BLaER1 (cell line): Measurements from ENCODE around the gene SLC25A42.

Experiments
- H3K27ac ChIP-seq: shearing (Covaris generic); formaldehyde crosslinking; 2 replicates; pipeline ENCODE4 v1.8.1; 2022
- H3K27me3 ChIP-seq: shearing (Covaris generic); formaldehyde crosslinking; 2 replicates; pipeline ENCODE4 v1.8.1; 2022
- H3K36me3 ChIP-seq: shearing (Covaris generic); formaldehyde crosslinking; 2 replicates; pipeline ENCODE4 v1.8.1; 2022
- H3K4me1 ChIP-seq: shearing (Covaris generic); formaldehyde crosslinking; 2 replicates; pipeline ENCODE4 v1.8.1; 2022
- H3K4me2 ChIP-seq: shearing (Covaris generic); formaldehyde crosslinking; 2 replicates; pipeline ENCODE4 v1.8.1; 2022
- H3K4me3 ChIP-seq: shearing (Covaris generic); formaldehyde crosslinking; 2 replicates; pipeline ENCODE4 v1.8.1; 2022
- H3K9ac ChIP-seq: shearing (Covaris generic); formaldehyde crosslinking; 2 replicates; pipeline ENCODE4 v1.8.1; 2022
- H3K9me3 ChIP-seq: shearing (Covaris generic); formaldehyde crosslinking; 2 replicates; pipeline ENCODE4 v1.8.1; 2022
- H4K20me1 ChIP-seq: shearing (Covaris generic); formaldehyde crosslinking; 2 replicates; pipeline ENCODE4 v1.8.1; 2022
- Cebpa-rat ChIP-seq: shearing (Covaris generic); IDR thresholded peaks from 2 replicates; pipeline ENCODE4 v1.8.1; 2022

SLC25A42 gene

GRCh38 chr19:19078801-19079200 lies 15.0 kb downstream of the SLC25A42 start:
- peaks cover 27% of the 10 kb centered on the region for H3K4me1 ChIP-seq
- no peaks in the 10 kb centered on the region for H3K9me3 ChIP-seq
- no peak overlapping the region for H3K9ac ChIP-seq
- no peaks in the 10 kb centered on the region for H3K27me3 ChIP-seq
- peaks cover 95% of the 10 kb centered on the region for H3K36me3 ChIP-seq
- H4K20me1 ChIP-seq, result peaks cover 75% of the 10 kb centered on the region
- H3K4me2 ChIP-seq, result no peak overlapping the region
- H3K27ac ChIP-seq, result no peak overlapping the region
- H3K4me3 ChIP-seq, result no peak overlapping the region
- TF ChIP-seq Cebpa-rat, result no peak

GRCh38 chr19:19079571-19079970 lies 15.8 kb downstream of the SLC25A42 start:
- Histone ChIP-seq H3K9me3 (no peaks in the 10 kb centered on the region), H4K20me1 (peaks cover 67% of the 10 kb centered on the region), H3K27ac (no peak overlapping the region), H3K4me1 (peaks cover 22% of the 10 kb centered on the region), H3K4me3 (no peak overlapping the region), H3K27me3 (no peaks in the 10 kb centered on the region), H3K9ac (no peak overlapping the region), H3K4me2 (no peak overlapping the region), H3K36me3 (peaks cover 93% of the 10 kb centered on the region)
- TF ChIP-seq Cebpa-rat, result no peak

GRCh38 chr19:19081642-19082151 lies 17.9 kb downstream of the SLC25A42 start:
- H3K4me1 ChIP-seq, result peaks cover 20% of the 10 kb centered on the region
- no peak overlapping the region for H3K27ac ChIP-seq
- H4K20me1 ChIP-seq, result peaks cover 57% of the 10 kb centered on the region
- no peak overlapping the region for H3K4me3 ChIP-seq
- H3K9ac ChIP-seq, result no peak overlapping the region
- H3K4me2 ChIP-seq, result no peak overlapping the region
- H3K27me3 ChIP-seq, result no peaks in the 10 kb centered on the region
- TF ChIP-seq Cebpa-rat, result no peak
- H3K9me3 ChIP-seq, result no peaks in the 10 kb centered on the region
- peaks cover 88% of the 10 kb centered on the region for H3K36me3 ChIP-seq

- no peak for TF ChIP-seq Cebpa-rat
- no peak overlapping the region for H3K27ac ChIP-seq
- peaks cover 8% of the 10 kb centered on the region; the same call in 1 of the 2 replicates for H3K4me1 ChIP-seq
- no peaks in the 10 kb centered on the region for H3K9me3 ChIP-seq
- H3K4me2 ChIP-seq, result no peak overlapping the region
- no peak overlapping the region for H3K9ac ChIP-seq
- no peak overlapping the region for H3K4me3 ChIP-seq
- H4K20me1 ChIP-seq, result peaks cover 55% of the 10 kb centered on the region
- no peaks in the 10 kb centered on the region for H3K27me3 ChIP-seq
- peaks cover 74% of the 10 kb centered on the region for H3K36me3 ChIP-seq
Observed at GRCh38 chr19:19083413-19084178, 19.8 kb downstream of the SLC25A42 start.

- no peak overlapping the region for H3K4me2 ChIP-seq
- peaks cover 67% of the 10 kb centered on the region for H3K36me3 ChIP-seq
- peaks cover 37% of the 10 kb centered on the region for H4K20me1 ChIP-seq
- TF ChIP-seq Cebpa-rat, result no peak
- no peaks in the 10 kb centered on the region for H3K9me3 ChIP-seq
- no peak overlapping the region for H3K4me3 ChIP-seq
- no peaks in the 10 kb centered on the region for H3K27me3 ChIP-seq
- no peak overlapping the region for H3K9ac ChIP-seq
- H3K4me1 ChIP-seq, result peaks cover 7% of the 10 kb centered on the region; the same call in 1 of the 2 replicates
- H3K27ac ChIP-seq, result no peak overlapping the region
Observed at GRCh38 chr19:19087676-19088075, 23.9 kb downstream of the SLC25A42 start.

GRCh38 chr19:19094513-19094912 lies 30.7 kb downstream of the SLC25A42 start:
- Histone ChIP-seq H3K36me3 (peaks cover 76% of the 10 kb centered on the region), H3K4me3 (no peak overlapping the region), H3K4me2 (no peak overlapping the region), H3K9ac (no peak overlapping the region), H4K20me1 (peaks cover 43% of the 10 kb centered on the region), H3K9me3 (no peaks in the 10 kb centered on the region), H3K4me1 (peaks cover 7% of the 10 kb centered on the region; the same call in 1 of the 2 replicates), H3K27me3 (no peaks in the 10 kb centered on the region), H3K27ac (peak overlapping the region; percentile 13; the same call in 1 of the 2 replicates)
- TF ChIP-seq Cebpa-rat, result no peak

- Histone ChIP-seq H3K36me3 (peaks cover 79% of the 10 kb centered on the region), H3K4me2 (no peak overlapping the region), H3K27ac (no peak overlapping the region), H3K4me1 (peaks cover 3% of the 10 kb centered on the region; the same call in 1 of the 2 replicates), H3K4me3 (no peak overlapping the region), H3K9ac (no peak overlapping the region), H3K9me3 (no peaks in the 10 kb centered on the region), H3K27me3 (no peaks in the 10 kb centered on the region), H4K20me1 (peaks cover 36% of the 10 kb centered on the region)
- no peak for TF ChIP-seq Cebpa-rat
Observed at GRCh38 chr19:19095691-19096090, 31.9 kb downstream of the SLC25A42 start.

- no peaks in the 10 kb centered on the region for H3K27me3 ChIP-seq
- no peak overlapping the region for H3K4me2 ChIP-seq
- no peak overlapping the region for H3K4me3 ChIP-seq
- H4K20me1 ChIP-seq, result peaks cover 32% of the 10 kb centered on the region
- H3K4me1 ChIP-seq, result no peaks in the 10 kb centered on the region
- peaks cover 80% of the 10 kb centered on the region for H3K36me3 ChIP-seq
- no peak overlapping the region for H3K9ac ChIP-seq
- no peak for TF ChIP-seq Cebpa-rat
- no peak overlapping the region for H3K27ac ChIP-seq
- H3K9me3 ChIP-seq, result no peaks in the 10 kb centered on the region
Observed at GRCh38 chr19:19096641-19097627, 33.1 kb downstream of the SLC25A42 start.

- H3K27ac ChIP-seq, result no peak overlapping the region
Observed at GRCh38 chr19:19098084-19098702, 34.4 kb downstream of the SLC25A42 start.

More at GRCh38 chr19:19098084-19098702, 34.4 kb downstream of the SLC25A42 start:
- Histone ChIP-seq H3K4me2 (no peak overlapping the region), H3K4me1 (no peaks in the 10 kb centered on the region), H3K4me3 (no peak overlapping the region), H3K27me3 (no peaks in the 10 kb centered on the region), H3K9me3 (no peaks in the 10 kb centered on the region), H4K20me1 (peaks cover 19% of the 10 kb centered on the region), H3K36me3 (peaks cover 82% of the 10 kb centered on the region), H3K9ac (no peak overlapping the region)
- TF ChIP-seq Cebpa-rat, result no peak
